Type B pancreatic cell (in vitro differentiated cells): ENCODE measurements around the gene NAV2. TPM values are rescaled to one million over a fixed set of nuclear protein-coding genes. Genes with fewer than 3 reads are reported as not detected.

Experiments used
- DNase-seq: peaks from one replicate; pipeline ENCODE4 v3.0.0; 2021; ENCODE audit warnings: mixed read lengths; ENCODE audit not compliant: unreplicated experiment; ENCODE audit errors: extremely low spot score
- H3K27ac Mint-ChIP-seq: 2 replicates; pipeline ENCODE4 v1.8.0; 2021; ENCODE audit warnings: mild to moderate bottlenecking, mixed read lengths
- H3K27me3 Mint-ChIP-seq: 2 replicates; pipeline ENCODE4 v1.8.0; 2021; ENCODE audit warnings: mixed read lengths
- H3K36me3 Mint-ChIP-seq: 2 replicates; pipeline ENCODE4 v1.8.0; 2021; ENCODE audit warnings: mixed read lengths
- H3K4me1 Mint-ChIP-seq: one replicate; pipeline ENCODE4 v1.8.0; 2021; ENCODE audit warnings: mixed read lengths; ENCODE audit not compliant: unreplicated experiment
- H3K4me3 Mint-ChIP-seq: 2 replicates; pipeline ENCODE4 v1.8.0; 2021; ENCODE audit warnings: mild to moderate bottlenecking, mixed read lengths
- H3K9me3 Mint-ChIP-seq: 2 replicates; pipeline ENCODE4 v1.8.0; 2021; ENCODE audit warnings: mixed read lengths
- total RNA-seq: library from RNA; stranded (reverse); gene quantifications from 2 replicates; pipeline ENCODE4 v1.2.1, GENCODE V29; 2021; ENCODE audit warnings: low replicate concordance
- TF ChIP-seq, protein P1 (sequence below): fragments of 200-600 bp; sonication (generic); conservative IDR thresholded peaks from 2 replicates; pipeline ENCODE4 v1.5.0; 2021; ENCODE audit warnings: antibody characterized with exemption, mild to moderate bottlenecking

The NAV2 gene
- total RNA-seq, 1 donor from 2014 or later = 54.2 TPM

DNA sequence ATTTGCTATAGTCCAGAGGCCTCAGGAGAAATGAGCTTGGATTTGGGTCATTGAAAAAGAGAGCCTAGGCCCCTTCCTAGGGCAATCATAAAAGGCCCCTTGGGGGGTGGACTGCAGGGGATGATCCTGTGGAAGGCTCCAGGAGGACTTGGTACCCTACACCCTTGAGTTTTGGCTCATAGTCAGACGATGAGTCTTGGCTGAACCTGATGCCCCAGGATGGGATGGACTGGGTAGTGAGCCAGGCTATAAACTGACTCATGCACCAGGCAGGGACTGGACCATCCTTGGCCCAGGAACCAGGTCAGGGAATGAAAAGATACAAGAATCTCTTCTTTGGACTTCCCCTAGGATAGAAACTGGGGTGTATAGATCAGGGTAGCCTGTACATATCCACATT lies 54.2 kb downstream of the NAV2 start:
- H3K27ac Mint-ChIP-seq = no peak overlapping the region
- no peak for DNase-seq
- H3K9me3 Mint-ChIP-seq = no peaks in the 10 kb centered on the region
- H3K27me3 Mint-ChIP-seq = peaks cover 32% of the 10 kb centered on the region
- H3K36me3 Mint-ChIP-seq = no peaks in the 10 kb centered on the region
- no peak overlapping the region for H3K4me3 Mint-ChIP-seq
- H3K4me1 Mint-ChIP-seq = peaks cover 32% of the 10 kb centered on the region
- TF ChIP-seq, protein P1, sequence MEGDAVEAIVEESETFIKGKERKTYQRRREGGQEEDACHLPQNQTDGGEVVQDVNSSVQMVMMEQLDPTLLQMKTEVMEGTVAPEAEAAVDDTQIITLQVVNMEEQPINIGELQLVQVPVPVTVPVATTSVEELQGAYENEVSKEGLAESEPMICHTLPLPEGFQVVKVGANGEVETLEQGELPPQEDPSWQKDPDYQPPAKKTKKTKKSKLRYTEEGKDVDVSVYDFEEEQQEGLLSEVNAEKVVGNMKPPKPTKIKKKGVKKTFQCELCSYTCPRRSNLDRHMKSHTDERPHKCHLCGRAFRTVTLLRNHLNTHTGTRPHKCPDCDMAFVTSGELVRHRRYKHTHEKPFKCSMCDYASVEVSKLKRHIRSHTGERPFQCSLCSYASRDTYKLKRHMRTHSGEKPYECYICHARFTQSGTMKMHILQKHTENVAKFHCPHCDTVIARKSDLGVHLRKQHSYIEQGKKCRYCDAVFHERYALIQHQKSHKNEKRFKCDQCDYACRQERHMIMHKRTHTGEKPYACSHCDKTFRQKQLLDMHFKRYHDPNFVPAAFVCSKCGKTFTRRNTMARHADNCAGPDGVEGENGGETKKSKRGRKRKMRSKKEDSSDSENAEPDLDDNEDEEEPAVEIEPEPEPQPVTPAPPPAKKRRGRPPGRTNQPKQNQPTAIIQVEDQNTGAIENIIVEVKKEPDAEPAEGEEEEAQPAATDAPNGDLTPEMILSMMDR = no peak

DNA sequence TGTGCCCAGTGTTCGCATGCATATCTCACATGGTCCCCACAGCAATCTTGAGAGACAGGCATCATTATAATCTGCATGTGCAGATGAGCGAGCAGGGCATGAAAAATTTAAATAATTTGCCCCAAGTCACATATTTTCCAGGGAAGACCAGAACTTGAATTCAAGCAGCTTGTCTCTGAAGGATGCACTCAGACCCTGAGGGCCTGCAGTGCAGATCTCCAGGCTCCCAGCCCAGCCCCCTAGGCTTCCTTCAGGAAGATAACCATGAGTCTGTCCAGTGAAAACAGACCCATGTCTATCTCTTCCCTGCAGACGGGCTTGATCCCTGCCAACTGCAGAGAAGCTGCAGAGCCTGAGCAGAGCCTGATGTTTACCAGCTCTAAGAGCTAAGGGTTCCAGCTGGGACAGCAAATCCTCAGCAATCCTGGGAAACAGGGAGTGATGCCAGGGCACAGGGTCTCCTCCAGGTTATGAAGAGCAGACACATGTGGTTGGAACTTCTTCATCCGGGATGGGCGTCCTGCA lies 55.1 kb downstream of the NAV2 start:
- DNase-seq = no peak
- Mint-ChIP-seq H3K4me1 (peaks cover 41% of the 10 kb centered on the region), H3K4me3 (no peak overlapping the region), H3K27me3 (peaks cover 34% of the 10 kb centered on the region), H3K9me3 (no peaks in the 10 kb centered on the region), H3K36me3 (no peaks in the 10 kb centered on the region), H3K27ac (no peak overlapping the region)
- TF ChIP-seq, protein P1 = no peak

DNA sequence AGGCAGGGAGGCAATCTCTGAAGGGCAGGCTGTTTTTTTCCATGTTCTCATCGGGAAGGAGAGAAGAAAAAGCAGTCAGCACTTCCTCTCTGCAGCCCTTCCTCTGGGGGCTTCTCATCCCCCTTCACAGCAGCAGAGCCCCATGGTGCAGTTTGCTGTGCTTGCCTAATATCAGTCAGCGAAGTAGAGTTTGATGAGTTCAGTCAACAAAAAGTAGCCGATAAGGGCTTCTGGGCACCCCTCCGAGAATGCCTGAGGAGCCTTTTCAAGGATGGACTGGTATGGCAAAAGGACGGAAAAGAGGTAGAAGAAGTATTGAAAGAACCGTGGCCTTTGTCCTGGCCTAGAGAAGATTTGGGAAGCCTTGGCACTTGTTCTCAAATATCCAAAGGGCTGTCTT lies 55.6 kb downstream of the NAV2 start:
- TF ChIP-seq, protein P1 = no peak
- Mint-ChIP-seq H3K27ac (no peak overlapping the region), H3K36me3 (no peaks in the 10 kb centered on the region), H3K4me1 (peaks cover 40% of the 10 kb centered on the region), H3K27me3 (peaks cover 37% of the 10 kb centered on the region), H3K9me3 (no peaks in the 10 kb centered on the region), H3K4me3 (no peak overlapping the region)
- no peak for DNase-seq

DNA sequence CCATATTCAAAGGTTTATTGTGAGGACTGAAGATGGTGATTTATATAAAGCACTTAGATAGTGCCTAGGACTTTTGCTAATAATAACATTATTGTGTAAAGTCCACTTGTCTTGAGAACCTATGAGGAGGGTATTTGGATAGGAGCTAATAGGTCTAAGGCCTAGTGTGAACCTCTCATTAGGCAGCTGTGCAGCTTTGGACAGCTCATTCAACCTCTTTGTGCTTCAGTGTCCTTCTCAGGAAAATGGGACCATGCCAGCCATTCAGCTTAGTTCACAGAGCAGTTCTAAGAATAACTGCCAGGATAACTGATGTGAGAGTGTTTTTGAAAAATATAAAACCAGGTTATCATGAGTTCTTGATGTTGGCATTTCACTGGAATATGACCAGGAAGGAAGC lies 56.2 kb downstream of the NAV2 start:
- TF ChIP-seq, protein P1 = no peak
- H3K4me1 Mint-ChIP-seq = peaks cover 34% of the 10 kb centered on the region
- no peaks in the 10 kb centered on the region for H3K36me3 Mint-ChIP-seq
- H3K27me3 Mint-ChIP-seq = peaks cover 36% of the 10 kb centered on the region
- no peak for DNase-seq
- H3K27ac Mint-ChIP-seq = no peak overlapping the region
- no peaks in the 10 kb centered on the region for H3K9me3 Mint-ChIP-seq
- H3K4me3 Mint-ChIP-seq = no peak overlapping the region

DNA sequence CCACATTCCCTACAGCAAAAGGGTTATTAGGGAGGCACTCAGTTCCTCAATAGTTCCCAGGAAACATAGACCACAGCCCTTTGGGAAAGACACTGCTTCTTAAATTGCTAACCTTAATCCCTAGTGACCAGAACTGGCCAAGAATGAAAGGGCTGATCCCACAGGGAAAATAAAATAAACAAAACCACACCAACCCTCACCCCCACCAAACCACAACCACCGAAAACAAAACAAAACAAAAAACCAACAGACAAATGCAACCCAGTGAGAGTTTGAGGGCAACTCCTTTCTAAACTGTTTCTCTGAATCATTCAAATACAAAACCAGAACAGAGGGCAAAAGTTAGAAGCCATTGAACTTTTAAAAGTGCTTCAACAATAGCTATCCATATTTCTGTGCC lies 57.2 kb downstream of the NAV2 start:
- H3K9me3 Mint-ChIP-seq = no peaks in the 10 kb centered on the region
- H3K4me1 Mint-ChIP-seq = peaks cover 31% of the 10 kb centered on the region
- H3K4me3 Mint-ChIP-seq = no peak overlapping the region
- H3K27ac Mint-ChIP-seq = no peak overlapping the region
- TF ChIP-seq, protein P1 = no peak
- H3K27me3 Mint-ChIP-seq = peaks cover 41% of the 10 kb centered on the region
- no peak for DNase-seq
- H3K36me3 Mint-ChIP-seq = no peaks in the 10 kb centered on the region

DNA sequence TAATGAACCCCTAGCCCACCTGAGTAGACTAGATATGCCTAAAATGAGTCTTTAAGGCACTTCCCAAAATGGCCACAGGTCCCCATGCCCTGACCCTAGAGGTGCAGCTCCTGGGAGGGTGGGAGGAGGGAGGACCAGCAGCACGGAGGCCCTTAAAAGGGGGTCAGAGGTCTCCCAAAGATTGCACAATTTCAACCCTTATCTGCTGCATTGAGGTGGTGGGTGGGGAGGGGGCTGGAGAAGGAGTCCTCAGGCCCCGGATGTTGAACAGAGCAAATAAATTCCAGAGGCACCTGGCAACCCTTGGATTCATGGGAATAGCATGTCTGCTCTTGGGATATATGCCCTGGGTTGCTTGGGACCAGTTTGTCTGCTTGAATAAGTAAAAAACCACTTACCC lies 57.6 kb downstream of the NAV2 start:
- Mint-ChIP-seq H3K27ac (no peak overlapping the region), H3K36me3 (no peaks in the 10 kb centered on the region), H3K4me1 (peaks cover 29% of the 10 kb centered on the region), H3K4me3 (no peak overlapping the region), H3K27me3 (peaks cover 41% of the 10 kb centered on the region), H3K9me3 (no peaks in the 10 kb centered on the region)
- TF ChIP-seq, protein P1 = no peak
- DNase-seq = no peak
